Measurements from ENCODE around the gene CRPPA. TPM values are rescaled to one million over a fixed set of nuclear protein-coding genes. Genes with fewer than 3 reads are reported as not detected.

Gene CRPPA
- total RNA-seq, 2 donors from 2014 or later = 1.4 to 2.1 TPM

Other genes with a start within 250 kb of the CRPPA start
- gene SOSTDC1, start 44.2 kb upstream of the CRPPA start, total RNA-seq = under 1 TPM in 1 of 2 donors, not detected in 1; 0.63 TPM
- not detected for gene LRRC72, start 105.3 kb upstream of the CRPPA start, total RNA-seq
- 10 to 100 TPM in 1 of 2 donors, 1 to 10 TPM in 1; 9.1 to 10.2 TPM for gene ANKMY2, start 224.2 kb upstream of the CRPPA start, total RNA-seq
- 10 to 100 TPM; 19.5 to 40.9 TPM for gene BZW2, start 224.6 kb upstream of the CRPPA start, total RNA-seq

Data from thoracic aorta (tissue), 2 donors.